Astrocyte of the spinal cord (primary cell): ENCODE measurements around the gene SLC44A1.

Source experiments
- DNase-seq: peaks from one replicate; pipeline ENCODE4 v3.0.0; 2011; ENCODE audit warnings: low read depth, low spot score
- H3K4me3 ChIP-seq: 2 replicates; pipeline ENCODE4 v1.5.1; 2011; ENCODE audit warnings: low read depth, mild to moderate bottlenecking, low read length, moderate library complexity
- in situ Hi-C: cut with HindIII; loops from 2 replicates; pipeline ENCODE4 v1.10.0; 2017; ENCODE audit warnings: low sequenced_read_pairs
- TF ChIP-seq, protein P1 (sequence below): IDR thresholded peaks from 2 replicates; pipeline ENCODE4 v1.5.1; 2012; ENCODE audit warnings: low read depth, mild to moderate bottlenecking, low read length, inconsistent platforms

SLC44A1 gene

GRCh38 chr9:105401651-105402050 is 157.2 kb downstream of the SLC44A1 start:
- peak; percentile 39 for DNase-seq
- no peak overlapping the region for H3K4me3 ChIP-seq
- TF ChIP-seq, protein P1, sequence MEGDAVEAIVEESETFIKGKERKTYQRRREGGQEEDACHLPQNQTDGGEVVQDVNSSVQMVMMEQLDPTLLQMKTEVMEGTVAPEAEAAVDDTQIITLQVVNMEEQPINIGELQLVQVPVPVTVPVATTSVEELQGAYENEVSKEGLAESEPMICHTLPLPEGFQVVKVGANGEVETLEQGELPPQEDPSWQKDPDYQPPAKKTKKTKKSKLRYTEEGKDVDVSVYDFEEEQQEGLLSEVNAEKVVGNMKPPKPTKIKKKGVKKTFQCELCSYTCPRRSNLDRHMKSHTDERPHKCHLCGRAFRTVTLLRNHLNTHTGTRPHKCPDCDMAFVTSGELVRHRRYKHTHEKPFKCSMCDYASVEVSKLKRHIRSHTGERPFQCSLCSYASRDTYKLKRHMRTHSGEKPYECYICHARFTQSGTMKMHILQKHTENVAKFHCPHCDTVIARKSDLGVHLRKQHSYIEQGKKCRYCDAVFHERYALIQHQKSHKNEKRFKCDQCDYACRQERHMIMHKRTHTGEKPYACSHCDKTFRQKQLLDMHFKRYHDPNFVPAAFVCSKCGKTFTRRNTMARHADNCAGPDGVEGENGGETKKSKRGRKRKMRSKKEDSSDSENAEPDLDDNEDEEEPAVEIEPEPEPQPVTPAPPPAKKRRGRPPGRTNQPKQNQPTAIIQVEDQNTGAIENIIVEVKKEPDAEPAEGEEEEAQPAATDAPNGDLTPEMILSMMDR, result peak; percentile 33
- in situ Hi-C loops, result no loop called here

DNA sequence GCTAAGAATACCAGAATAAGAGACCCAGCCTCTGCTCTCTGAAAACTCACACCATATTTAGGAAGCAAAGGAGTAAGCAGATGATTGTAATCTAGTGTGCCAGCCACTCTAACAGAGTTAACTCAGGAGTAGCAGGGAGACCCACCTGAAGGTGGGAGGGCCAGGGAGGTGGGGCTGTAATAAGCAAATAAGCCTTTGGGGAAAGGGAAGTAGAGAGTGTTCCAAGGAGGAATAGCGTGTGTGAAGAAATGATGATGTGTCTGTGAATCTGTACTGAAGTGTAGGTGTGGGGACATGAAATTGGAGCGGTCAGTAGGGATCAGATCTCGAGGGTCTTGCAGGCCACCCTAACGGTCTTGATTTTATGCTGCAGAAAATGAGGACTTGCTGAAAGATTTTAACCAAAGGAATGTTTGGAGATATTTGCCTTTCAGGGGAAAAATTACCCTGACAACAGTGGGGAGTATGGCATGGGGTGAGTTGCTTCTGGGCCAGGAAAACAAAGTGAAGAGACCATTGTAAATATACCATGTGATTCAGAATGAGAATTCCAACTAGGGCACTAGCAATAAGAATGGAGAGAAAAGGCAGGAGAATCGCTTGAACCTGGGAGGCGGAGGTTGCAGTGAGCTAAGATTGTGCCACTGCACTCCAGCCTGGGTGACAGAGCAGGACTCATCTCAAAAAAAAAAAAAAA is 159.2 kb downstream of the SLC44A1 start:
- no peak overlapping the region for H3K4me3 ChIP-seq
- TF ChIP-seq, protein P1, result no peak
- in situ Hi-C loops, result no loop called here

GRCh38 chr9:105405514-105406131 is 161.2 kb downstream of the SLC44A1 start:
- no peak overlapping the region for H3K4me3 ChIP-seq
- DNase-seq, result peak; percentile 56
- TF ChIP-seq, protein P1, result no peak
- in situ Hi-C loops, result no loop called here

More for the DNA sequence above, 159.2 kb downstream of the SLC44A1 start:
- no peak for DNase-seq

- in situ Hi-C loops, result no loop called here
- no peak overlapping the region for H3K4me3 ChIP-seq
- DNase-seq, result no peak
- TF ChIP-seq, protein P1, result no peak
Observed at GRCh38 chr9:105406369-105406768, 161.9 kb downstream of the SLC44A1 start.

GRCh38 chr9:105413525-105413924 is 169.1 kb downstream of the SLC44A1 start:
- TF ChIP-seq, protein P1, result peak; percentile 51
- DNase-seq, result peak; percentile 44
- in situ Hi-C loops, result no loop called here

GRCh38 chr9:105414947-105415661 is 170.7 kb downstream of the SLC44A1 start:
- peak; percentile 43 for DNase-seq
- no peak overlapping the region for H3K4me3 ChIP-seq
- in situ Hi-C loops, result no loop called here
- TF ChIP-seq, protein P1, result peak; percentile 65

More at GRCh38 chr9:105413525-105413924, 169.1 kb downstream of the SLC44A1 start:
- H3K4me3 ChIP-seq, result no peak overlapping the region
